Measurements from ENCODE around the gene CCT2. TPM values are rescaled to one million over a fixed set of nuclear protein-coding genes. Genes with fewer than 3 reads are reported as not detected.

The CCT2 gene
- total and polyA plus RNA-seq, 9 of the 15 experiments (the other 6 are each of a cell fraction or from before 2014, with no cell fraction given), result 341 to 738 (median 490) TPM

- no peak for TF ChIP-seq ZBTB40 (IDR thresholded peaks at IDR 0.05)
- TF ChIP-seq ZBTB40 (CRISPR knock-in tag; IDR thresholded peaks at IDR 0.05), result no peak
- TF ChIP-seq, protein P1, sequence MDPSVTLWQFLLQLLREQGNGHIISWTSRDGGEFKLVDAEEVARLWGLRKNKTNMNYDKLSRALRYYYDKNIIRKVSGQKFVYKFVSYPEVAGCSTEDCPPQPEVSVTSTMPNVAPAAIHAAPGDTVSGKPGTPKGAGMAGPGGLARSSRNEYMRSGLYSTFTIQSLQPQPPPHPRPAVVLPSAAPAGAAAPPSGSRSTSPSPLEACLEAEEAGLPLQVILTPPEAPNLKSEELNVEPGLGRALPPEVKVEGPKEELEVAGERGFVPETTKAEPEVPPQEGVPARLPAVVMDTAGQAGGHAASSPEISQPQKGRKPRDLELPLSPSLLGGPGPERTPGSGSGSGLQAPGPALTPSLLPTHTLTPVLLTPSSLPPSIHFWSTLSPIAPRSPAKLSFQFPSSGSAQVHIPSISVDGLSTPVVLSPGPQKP (CRISPR knock-in tag; IDR thresholded peaks at IDR 0.05), result no peak
- no peak for TF ChIP-seq CBFA2T2 (conservative IDR thresholded peaks at IDR 0.05)
- TF ChIP-seq, protein P2, sequence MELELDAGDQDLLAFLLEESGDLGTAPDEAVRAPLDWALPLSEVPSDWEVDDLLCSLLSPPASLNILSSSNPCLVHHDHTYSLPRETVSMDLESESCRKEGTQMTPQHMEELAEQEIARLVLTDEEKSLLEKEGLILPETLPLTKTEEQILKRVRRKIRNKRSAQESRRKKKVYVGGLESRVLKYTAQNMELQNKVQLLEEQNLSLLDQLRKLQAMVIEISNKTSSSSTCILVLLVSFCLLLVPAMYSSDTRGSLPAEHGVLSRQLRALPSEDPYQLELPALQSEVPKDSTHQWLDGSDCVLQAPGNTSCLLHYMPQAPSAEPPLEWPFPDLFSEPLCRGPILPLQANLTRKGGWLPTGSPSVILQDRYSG (tag; conservative IDR thresholded peaks at IDR 0.05; ENCODE audit: low read depth), result no peak
- no peak for TF ChIP-seq RHOXF2B (CRISPR knock-in tag; conservative IDR thresholded peaks at IDR 0.05)
- TF ChIP-seq E2F6 (IDR thresholded peaks at IDR 0.05; ENCODE audit: borderline replicate concordance in 1 of 2, extremely low read depth in 1 of 2, insufficient read depth in 1 of 2, insufficient read length in 1 of 2, low read depth in 1 of 2, low read length in 1 of 2, poor library complexity in 1 of 2, severe bottlenecking in 1 of 2), result no peak
- no peak for TF ChIP-seq ZNF449 (CRISPR knock-in tag; IDR thresholded peaks at IDR 0.05)
- TF ChIP-seq ZNF146 (CRISPR knock-in tag; IDR thresholded peaks at IDR 0.05; ENCODE audit: unreplicated experiment), result no peak
- TF ChIP-seq SMAD3 (CRISPR knock-in tag; conservative IDR thresholded peaks at IDR 0.05), result no peak
- no peak for TF ChIP-seq MEF2D (tag; conservative IDR thresholded peaks at IDR 0.05; ENCODE audit: low read depth)
Observed at GRCh38 chr12:69600804-69601203, 15.5 kb downstream of the CCT2 start (continued).
